Panc1 (cell line): ENCODE results near the gene KCNN3. TPM values are rescaled to one million over a fixed set of nuclear protein-coding genes. Genes with fewer than 3 reads are reported as not detected.
A peak's percentile ranks its signal among the peaks of the same experiment; 100 is the strongest.

Source experiments
- ATAC-seq: fragments of 200-7000 bp; cut with Tn5 transposase; 2 replicates; pipeline ENCODE4 v1.9.1; 2020; ENCODE audit warnings: mild to moderate bottlenecking, moderate library complexity
- Bru-seq: library from RNA; stranded (reverse); fragments of 400-500 nt; gene quantifications from one replicate; lab custom pipeline; 2021; lab: Mats Ljungman, UMichigan
- BruChase-seq, 2 experiments: library from RNA; stranded (reverse); fragments of 400-500 nt; gene quantifications; one replicate each; lab custom pipeline; 2021; lab: Mats Ljungman, UMichigan
- BruUV-seq: library from RNA; stranded (reverse); fragments of 400-500 nt; replicated peaks from 2 replicates; lab custom pipeline; 2021; lab: Mats Ljungman, UMichigan
- CTCF ChIA-PET: fragments of 300-600 bp; sonication (Branson Sonifier 250); formaldehyde crosslinking; loops from one replicate; lab custom pipeline; 2022; ENCODE audit warnings: antibody characterized with exemption; lab: Charles Lee
- POLR2A ChIA-PET: fragments of 300-600 bp; sonication (Branson Sonifier 250); formaldehyde crosslinking; loops from one replicate; lab custom pipeline; 2022; ENCODE audit warnings: antibody characterized with exemption; lab: Charles Lee
- DNase-seq: peaks from one replicate; pipeline ENCODE4 v3.0.0-alpha.2; 2010; ENCODE audit warnings: low read depth, low spot score
- H3K27ac ChIP-seq: 2 replicates; pipeline ENCODE4 v1.5.1; 2011; ENCODE audit warnings: mild to moderate bottlenecking, low read length, inconsistent platforms
- H3K27me3 ChIP-seq: fragments of 200-500 bp; sonication (Bioruptor generic); 2 replicates; pipeline ENCODE4 v1.6.0; 2014; ENCODE audit warnings: low read length, inconsistent platforms; ENCODE audit not compliant: control insufficient read depth, insufficient read depth
- H3K36me3 ChIP-seq: fragments of 200-500 bp; sonication (Bioruptor generic); 2 replicates; pipeline ENCODE4 v1.5.1; 2014; ENCODE audit warnings: inconsistent platforms, mild to moderate bottlenecking, low read length, moderate library complexity; ENCODE audit not compliant: control insufficient read depth, insufficient read depth
- H3K4me1 ChIP-seq: 2 replicates; pipeline ENCODE4 v1.5.1; 2011; ENCODE audit warnings: inconsistent platforms, mild to moderate bottlenecking, low read length, moderate library complexity; ENCODE audit not compliant: control insufficient read depth, insufficient read depth
- H3K4me3 ChIP-seq, 2 experiments: 2 replicates each; pipeline ENCODE4 v1.5.1; 2011 to 2012; ENCODE audit warnings: low read depth in 2 of 2, low read length in 2 of 2, mild to moderate bottlenecking in 2 of 2, inconsistent platforms in 1 of 2, moderate library complexity in 1 of 2
- H3K9me3 ChIP-seq: fragments of 200-500 bp; sonication (Bioruptor generic); 2 replicates; pipeline ENCODE4 v1.5.1; 2014; ENCODE audit warnings: low read depth, mild to moderate bottlenecking, inconsistent platforms, low read length, moderate library complexity; ENCODE audit not compliant: control insufficient read depth, insufficient read depth
- POLR2AphosphoS5 ChIP-seq: IDR thresholded peaks from 2 replicates; pipeline ENCODE4 v1.6.1; 2012; ENCODE audit warnings: mild to moderate bottlenecking, low read depth, low read length, moderate library complexity
- REST ChIP-seq, 2 experiments: IDR thresholded peaks; 2 replicates each; pipeline ENCODE4 v1.6.1; 2011 to 2012; ENCODE audit warnings: low read depth in 2 of 2, control low read depth in 1 of 2, low read length in 1 of 2, mild to moderate bottlenecking in 1 of 2, moderate library complexity in 1 of 2; ENCODE audit not compliant: insufficient read depth in 1 of 2
- SIN3A ChIP-seq: IDR thresholded peaks from 2 replicates; pipeline ENCODE4 v1.6.1; 2012; ENCODE audit warnings: low read depth, mild to moderate bottlenecking, low read length, moderate library complexity, borderline replicate concordance; ENCODE audit not compliant: insufficient read depth
- TCF7L2 ChIP-seq: IDR thresholded peaks from 2 replicates; pipeline ENCODE4 v1.6.1; 2011; ENCODE audit warnings: mild to moderate bottlenecking, low read depth, low read length, inconsistent platforms
- in situ Hi-C: cut with HindIII; loops from 2 replicates; pipeline ENCODE4 v1.10.0; 2016; ENCODE audit warnings: low sequenced_read_pairs, low pct_unique_long_range_greater_than_20kb
- intact Hi-C: fragments of 100-400 bp; cut with micrococcal nuclease; formaldehyde crosslinking; loops from one replicate; pipeline ENCODE4 v1.10.0; 2022; ENCODE audit not compliant: unreplicated experiment
- long read RNA-seq: library from polyadenylated mRNA; unstranded; transcript quantifications from one replicate; pipeline ENCODE4 v2.0.0, GENCODE V29; 2021; ENCODE audit not compliant: unreplicated experiment
- polyA plus RNA-seq: library from polyadenylated mRNA; unstranded; fragments of >200 nt; gene quantifications from one replicate; pipeline ENCODE4 v1.2.1, GENCODE V29; 2012; ENCODE audit warnings: missing spikeins; ENCODE audit not compliant: insufficient read length
- total RNA-seq: library from RNA; stranded (reverse); gene quantifications from one replicate; pipeline ENCODE4 v1.2.1, GENCODE V29; 2021; ENCODE audit not compliant: unreplicated experiment
- TF ChIP-seq, protein P1 (sequence below): fragments of 450-650 bp; IDR thresholded peaks from 2 replicates; pipeline ENCODE4 v1.5.1; 2017; ENCODE audit warnings: mild to moderate bottlenecking

The KCNN3 gene
- total RNA-seq = 0.05 TPM
- polyA plus RNA-seq = 0.04 TPM
- percentile 8 among the genes with signal in this experiment for Bru-seq, nascent RNA
- percentile 11 among the genes with signal in this experiment for BruChase-seq, experiment 1, labeled RNA remaining after a 2-hour chase
- percentile 14 among the genes with signal in this experiment for BruChase-seq, experiment 2, labeled RNA remaining after a 6-hour chase
- long read RNA-seq = 0 reads

GRCh38 chr1:154870115-154870571 lies at the start of gene KCNN3:
KCNN3 (minus strand) TSS chr1:154870281; CDS start chr1:154869964, 317 bp downstream.
- Histone ChIP-seq H3K4me1 (no peaks in the 10 kb centered on the region; the same call in 1 of the 2 replicates), H3K27ac (no peak within 1 kb of the TSS), H3K27me3 (no peaks in the 10 kb centered on the region; the same call in none of the 2 replicates), H3K9me3 (no peaks in the 10 kb centered on the region), H3K4me3 (peak within 1 kb of the TSS; percentile 24 to 46), H3K36me3 (no peaks in the 10 kb centered on the region)
- intact Hi-C loops (no loop called here), in situ Hi-C loops (no loop called here)
- ChIA-PET POLR2A (interaction anchor here (0.5 kb wide), 1 partner anchor 45 kb away, joined by 7 read pairs; no protein-coding TSS in a partner anchor), CTCF (interaction anchor here (1.4 kb wide), 1 partner anchor 200 kb away, joined by 4 read pairs; no protein-coding TSS in a partner anchor)
- ATAC-seq (peak; percentile 96), DNase-seq (peak; percentile 41)
- TF ChIP-seq SIN3A = no peak
- no peak for TF ChIP-seq TCF7L2
- TF ChIP-seq POLR2AphosphoS5 = no peak
- no peak for TF ChIP-seq REST (IDR thresholded peaks at IDR 0.05; ENCODE audit: insufficient read depth in 1 of 2, low read depth in 2 of 2, low read length in 1 of 2)
- no TSS peak for BruUV-seq

- POLR2A ChIA-PET = no interaction called here
- Histone ChIP-seq H3K9me3 (no peaks in the 10 kb centered on the region), H3K4me1 (no peaks in the 10 kb centered on the region), H3K4me3 (no peak overlapping the region), H3K27ac (no peak overlapping the region), H3K36me3 (no peaks in the 10 kb centered on the region), H3K27me3 (no peaks in the 10 kb centered on the region)
- BruUV-seq = no TSS peak
- in situ Hi-C loops (no loop called here), intact Hi-C loops (no loop called here)
- no peak for ATAC-seq
- CTCF ChIA-PET = no interaction called here
- TF ChIP-seq POLR2AphosphoS5 (no peak), REST (IDR thresholded peaks at IDR 0.05; ENCODE audit: insufficient read depth in 1 of 2, low read depth in 2 of 2, low read length in 1 of 2) (no peak), TCF7L2 (no peak), SIN3A (no peak)
- TF ChIP-seq, protein P1, sequence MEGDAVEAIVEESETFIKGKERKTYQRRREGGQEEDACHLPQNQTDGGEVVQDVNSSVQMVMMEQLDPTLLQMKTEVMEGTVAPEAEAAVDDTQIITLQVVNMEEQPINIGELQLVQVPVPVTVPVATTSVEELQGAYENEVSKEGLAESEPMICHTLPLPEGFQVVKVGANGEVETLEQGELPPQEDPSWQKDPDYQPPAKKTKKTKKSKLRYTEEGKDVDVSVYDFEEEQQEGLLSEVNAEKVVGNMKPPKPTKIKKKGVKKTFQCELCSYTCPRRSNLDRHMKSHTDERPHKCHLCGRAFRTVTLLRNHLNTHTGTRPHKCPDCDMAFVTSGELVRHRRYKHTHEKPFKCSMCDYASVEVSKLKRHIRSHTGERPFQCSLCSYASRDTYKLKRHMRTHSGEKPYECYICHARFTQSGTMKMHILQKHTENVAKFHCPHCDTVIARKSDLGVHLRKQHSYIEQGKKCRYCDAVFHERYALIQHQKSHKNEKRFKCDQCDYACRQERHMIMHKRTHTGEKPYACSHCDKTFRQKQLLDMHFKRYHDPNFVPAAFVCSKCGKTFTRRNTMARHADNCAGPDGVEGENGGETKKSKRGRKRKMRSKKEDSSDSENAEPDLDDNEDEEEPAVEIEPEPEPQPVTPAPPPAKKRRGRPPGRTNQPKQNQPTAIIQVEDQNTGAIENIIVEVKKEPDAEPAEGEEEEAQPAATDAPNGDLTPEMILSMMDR = no peak
- DNase-seq = no peak
These were observed 43.2 kb upstream of the KCNN3 start for GRCh38 chr1:154913273-154913672.
